ENCODE measurements around the gene ZDHHC7. TPM values are rescaled to one million over a fixed set of nuclear protein-coding genes. Genes with fewer than 3 reads are reported as not detected.

Gene ZDHHC7
- total RNA-seq, 3 donors from 2014 or later = 38.7 to 69.6 (median 41.1) TPM

GRCh38 chr16:85046931-85047866, 35.9 kb upstream of the ZDHHC7 start:
- no peaks in the 10 kb centered on the region for H3K4me1 ChIP-seq
- H3K27me3 ChIP-seq = no peaks in the 10 kb centered on the region
- no peaks in the 10 kb centered on the region for H3K36me3 ChIP-seq
- H3K4me3 ChIP-seq = no peak overlapping the region
- TF ChIP-seq POLR2A (IDR thresholded peaks at IDR 0.05) = no peak
- no peak for TF ChIP-seq POLR2AphosphoS5 (IDR thresholded peaks at IDR 0.05)
- TF ChIP-seq, protein P1, sequence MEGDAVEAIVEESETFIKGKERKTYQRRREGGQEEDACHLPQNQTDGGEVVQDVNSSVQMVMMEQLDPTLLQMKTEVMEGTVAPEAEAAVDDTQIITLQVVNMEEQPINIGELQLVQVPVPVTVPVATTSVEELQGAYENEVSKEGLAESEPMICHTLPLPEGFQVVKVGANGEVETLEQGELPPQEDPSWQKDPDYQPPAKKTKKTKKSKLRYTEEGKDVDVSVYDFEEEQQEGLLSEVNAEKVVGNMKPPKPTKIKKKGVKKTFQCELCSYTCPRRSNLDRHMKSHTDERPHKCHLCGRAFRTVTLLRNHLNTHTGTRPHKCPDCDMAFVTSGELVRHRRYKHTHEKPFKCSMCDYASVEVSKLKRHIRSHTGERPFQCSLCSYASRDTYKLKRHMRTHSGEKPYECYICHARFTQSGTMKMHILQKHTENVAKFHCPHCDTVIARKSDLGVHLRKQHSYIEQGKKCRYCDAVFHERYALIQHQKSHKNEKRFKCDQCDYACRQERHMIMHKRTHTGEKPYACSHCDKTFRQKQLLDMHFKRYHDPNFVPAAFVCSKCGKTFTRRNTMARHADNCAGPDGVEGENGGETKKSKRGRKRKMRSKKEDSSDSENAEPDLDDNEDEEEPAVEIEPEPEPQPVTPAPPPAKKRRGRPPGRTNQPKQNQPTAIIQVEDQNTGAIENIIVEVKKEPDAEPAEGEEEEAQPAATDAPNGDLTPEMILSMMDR (IDR thresholded peaks at IDR 0.05) = no peak
- no peak for DNase-seq (ENCODE audit: low spot score in 2 of 2)
- intact Hi-C loops (cut with DNase I; ENCODE audit: low total_unique reads) = no loop called here
- H3K9me3 ChIP-seq = no peaks in the 10 kb centered on the region
- no peak overlapping the region for H3K27ac ChIP-seq

- intact Hi-C loops (cut with DNase I; ENCODE audit: low total_unique reads) = no loop called here
- TF ChIP-seq, protein P1 (IDR thresholded peaks at IDR 0.05) = no peak
- TF ChIP-seq POLR2A (IDR thresholded peaks at IDR 0.05) = no peak
- no peak for TF ChIP-seq POLR2AphosphoS5 (IDR thresholded peaks at IDR 0.05)
- H3K27ac ChIP-seq = no peak overlapping the region
These were observed 35.2 kb upstream of the ZDHHC7 start for GRCh38 chr16:85046472-85046916.

DNA sequence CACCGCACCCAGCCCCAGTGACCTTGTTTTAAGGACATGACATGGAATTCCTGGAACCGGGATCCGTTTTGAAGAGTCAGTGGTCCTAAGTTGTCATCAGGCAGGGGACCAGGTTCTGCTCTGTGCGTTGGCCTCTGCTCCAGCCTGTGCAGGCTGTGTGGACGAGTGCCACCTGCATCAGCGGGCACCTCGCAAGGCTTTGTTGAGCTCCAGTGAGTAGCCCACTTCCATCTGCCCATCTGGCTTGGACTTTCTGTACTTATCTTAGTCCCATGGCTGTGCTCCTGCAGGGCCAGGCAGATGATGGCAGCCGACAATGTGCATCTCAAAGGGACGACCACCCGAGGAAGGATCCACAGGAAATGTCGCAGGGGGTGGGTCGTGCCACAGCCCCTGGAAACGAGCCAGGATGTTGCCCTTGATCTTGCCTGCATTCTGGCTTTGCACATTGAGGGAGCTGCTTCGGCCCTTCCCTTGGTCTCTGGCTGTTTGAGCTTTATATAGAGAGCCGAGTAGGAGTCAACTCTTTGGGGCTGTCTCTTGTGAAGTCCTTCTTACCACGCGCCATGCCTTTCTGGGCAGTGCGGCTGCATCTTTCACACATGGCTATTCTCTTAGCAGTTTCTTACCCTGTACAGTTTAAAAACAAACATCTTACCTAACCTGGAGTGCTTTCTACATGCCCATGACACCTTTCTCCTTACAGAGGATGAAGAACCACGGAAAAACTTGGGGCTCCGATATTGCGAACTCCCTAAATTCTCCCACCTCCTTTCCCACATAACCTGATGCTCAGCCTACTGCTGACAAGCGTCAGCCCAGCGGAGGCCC, 34.5 kb upstream of the ZDHHC7 start:
- no peak for DNase-seq (ENCODE audit: low spot score in 2 of 2)
- H3K36me3 ChIP-seq = no peaks in the 10 kb centered on the region
- no peaks in the 10 kb centered on the region for H3K9me3 ChIP-seq
- no peaks in the 10 kb centered on the region for H3K27me3 ChIP-seq
- no peaks in the 10 kb centered on the region for H3K4me1 ChIP-seq
- TF ChIP-seq, protein P1 (IDR thresholded peaks at IDR 0.05) = no peak
- TF ChIP-seq POLR2AphosphoS5 (IDR thresholded peaks at IDR 0.05) (no peak), POLR2A (IDR thresholded peaks at IDR 0.05) (no peak)
- intact Hi-C loops (cut with DNase I; ENCODE audit: low total_unique reads) = no loop called here
- H3K4me3 ChIP-seq = no peak overlapping the region
- H3K27ac ChIP-seq = no peak overlapping the region

More at GRCh38 chr16:85046472-85046916, 35.2 kb upstream of the ZDHHC7 start:
- Histone ChIP-seq H3K4me3 (no peak overlapping the region), H3K9me3 (no peaks in the 10 kb centered on the region), H3K27me3 (no peaks in the 10 kb centered on the region), H3K4me1 (no peaks in the 10 kb centered on the region), H3K36me3 (no peaks in the 10 kb centered on the region)
- DNase-seq (ENCODE audit: low spot score in 2 of 2) = no peak

- Histone ChIP-seq H3K36me3 (no peaks in the 10 kb centered on the region), H3K9me3 (no peaks in the 10 kb centered on the region), H3K4me1 (no peaks in the 10 kb centered on the region), H3K4me3 (no peak overlapping the region), H3K27me3 (no peaks in the 10 kb centered on the region), H3K27ac (no peak overlapping the region)
- intact Hi-C loops (cut with DNase I; ENCODE audit: low total_unique reads) = no loop called here
- no peak for DNase-seq (ENCODE audit: low spot score in 2 of 2)
- TF ChIP-seq POLR2AphosphoS5 (IDR thresholded peaks at IDR 0.05) = no peak
- TF ChIP-seq, protein P1 (IDR thresholded peaks at IDR 0.05) = no peak
- no peak for TF ChIP-seq POLR2A (IDR thresholded peaks at IDR 0.05)
These were observed 33.7 kb upstream of the ZDHHC7 start for GRCh38 chr16:85045077-85045476.
